SK-N-SH treated with all-trans-retinoic acid at 6 μM for 48 hours (cell line): ENCODE results near the gene LRCH1.

Experiments used
- ATAC-seq: fragments of 200-7000 bp; cut with Tn5 transposase; 3 replicates; pipeline ENCODE4 v1.9.1; 2020; ENCODE audit warnings: mild to moderate bottlenecking, moderate library complexity
- ARNTL ChIP-seq: fragments of 450-650 bp; formaldehyde crosslinking; IDR thresholded peaks from 2 replicates; pipeline ENCODE4 v1.5.0; 2020; ENCODE audit warnings: low read depth, mild to moderate bottlenecking, moderate library complexity, borderline replicate concordance
- BACH2 ChIP-seq: fragments of 250-450 bp; sonication (Bioruptor Pico); IDR thresholded peaks from 2 replicates; pipeline ENCODE4 v1.9.0; 2021; ENCODE audit warnings: mild to moderate bottlenecking, borderline replicate concordance
- CREB5 ChIP-seq: fragments of 250-450 bp; sonication (Bioruptor Pico); IDR thresholded peaks from 2 replicates; pipeline ENCODE4 v1.5.1; 2020; ENCODE audit warnings: low read depth, mild to moderate bottlenecking, moderate library complexity
- CSDC2 ChIP-seq: fragments of 250-450 bp; sonication (Bioruptor Pico); IDR thresholded peaks from 2 replicates; pipeline ENCODE4 v1.5.0; 2020; ENCODE audit warnings: mild to moderate bottlenecking, moderate library complexity
- ESRRG ChIP-seq: fragments of 250-450 bp; sonication (Bioruptor Pico); IDR thresholded peaks from 2 replicates; pipeline ENCODE4 v1.6.1; 2021; ENCODE audit warnings: mild to moderate bottlenecking
- ISL1 ChIP-seq: fragments of 250-450 bp; sonication (Bioruptor Pico); IDR thresholded peaks from 2 replicates; pipeline ENCODE4 v2.1.2; 2022; ENCODE audit warnings: mild to moderate bottlenecking, moderate library complexity
- OSR1 ChIP-seq: fragments of 250-450 bp; sonication (Bioruptor Pico); IDR thresholded peaks from 2 replicates; pipeline ENCODE4 v1.8.0; 2022; ENCODE audit warnings: moderate library complexity, mild to moderate bottlenecking, inconsistent platforms
- PATZ1 ChIP-seq: fragments of 250-450 bp; sonication (Bioruptor Pico); IDR thresholded peaks from 2 replicates; pipeline ENCODE4 v1.8.0; 2020; ENCODE audit warnings: mild to moderate bottlenecking, moderate library complexity, borderline replicate concordance
- POU6F1 ChIP-seq: fragments of 250-450 bp; sonication (Bioruptor Pico); IDR thresholded peaks from 2 replicates; pipeline ENCODE4 v1.8.0; 2021; ENCODE audit warnings: low read depth, mild to moderate bottlenecking, moderate library complexity, borderline replicate concordance
- PPARA ChIP-seq: fragments of 250-450 bp; sonication (Bioruptor Pico); IDR thresholded peaks from 2 replicates; pipeline ENCODE4 v1.5.0; 2020; ENCODE audit warnings: mild to moderate bottlenecking, borderline replicate concordance
- RARB ChIP-seq: fragments of 250-450 bp; sonication (Bioruptor Pico); IDR thresholded peaks from 2 replicates; pipeline ENCODE4 v1.8.0; 2021; ENCODE audit warnings: mild to moderate bottlenecking, moderate library complexity
- SNAI2 ChIP-seq: fragments of 250-450 bp; sonication (Bioruptor Pico); IDR thresholded peaks from 2 replicates; pipeline ENCODE4 v1.5.0; 2020; ENCODE audit warnings: mild to moderate bottlenecking, moderate library complexity
- TCF4 ChIP-seq: fragments of 250-450 bp; sonication (Bioruptor Pico); IDR thresholded peaks from 2 replicates; pipeline ENCODE4 v1.8.0; 2021; ENCODE audit warnings: mild to moderate bottlenecking, moderate library complexity, borderline replicate concordance
- TOX ChIP-seq: fragments of 250-450 bp; sonication (Bioruptor Pico); IDR thresholded peaks from 2 replicates; pipeline ENCODE4 v1.8.0; 2021; ENCODE audit warnings: mild to moderate bottlenecking, moderate library complexity, borderline replicate concordance
- ZC3H10 ChIP-seq: fragments of 250-450 bp; sonication (Bioruptor Pico); IDR thresholded peaks from 2 replicates; pipeline ENCODE4 v1.5.1; 2021; ENCODE audit warnings: mild to moderate bottlenecking, moderate library complexity
- ZFP3 ChIP-seq: fragments of 250-450 bp; sonication (Bioruptor Pico); IDR thresholded peaks from 2 replicates; pipeline ENCODE4 v1.5.0; 2020; ENCODE audit warnings: mild to moderate bottlenecking, moderate library complexity
- ZFP30 ChIP-seq: fragments of 450-650 bp; formaldehyde crosslinking; IDR thresholded peaks from 2 replicates; pipeline ENCODE4 v1.5.0; 2022; ENCODE audit warnings: mild to moderate bottlenecking, moderate library complexity
- ZNF565 ChIP-seq: fragments of 450-650 bp; formaldehyde crosslinking; conservative IDR thresholded peaks from 2 replicates; pipeline ENCODE4 v1.5.0; 2020; ENCODE audit warnings: low read depth, mild to moderate bottlenecking, moderate library complexity

The LRCH1 gene

GRCh38 chr13:46586751-46587514 lies 34.0 kb downstream of the LRCH1 start:
- ATAC-seq = peak; percentile 32; the same call in 2 of the 3 replicates
- TF ChIP-seq PPARA (CRISPR knock-in tag) (no peak), TOX (no peak), TCF4 (CRISPR knock-in tag) (no peak), ZNF565 (CRISPR knock-in tag) (no peak), SNAI2 (no peak), CSDC2 (no peak)

GRCh38 chr13:46587807-46588418 lies 34.9 kb downstream of the LRCH1 start:
- TF ChIP-seq PATZ1 (CRISPR knock-in tag) = no peak
- TF ChIP-seq ISL1 = peak; percentile 39
- TF ChIP-seq, all 23 proteins: peak for 1

GRCh38 chr13:46592385-46592784 lies 39.4 kb downstream of the LRCH1 start:
- TF ChIP-seq ESRRG (no peak), SNAI2 (no peak), TOX (no peak), ISL1 (peak; percentile 66)
- ATAC-seq = no peak

More at GRCh38 chr13:46587807-46588418, 34.9 kb downstream of the LRCH1 start:
- ATAC-seq = peak; percentile 16; the same call in 2 of the 3 replicates

- TF ChIP-seq ARNTL (CRISPR knock-in tag) (no peak), CREB5 (CRISPR knock-in tag) (no peak), ZFP30 (CRISPR knock-in tag) (no peak), POU6F1 (CRISPR knock-in tag) (no peak), RARB (CRISPR knock-in tag) (no peak)
- no peak for ATAC-seq
These were observed 40.4 kb downstream of the LRCH1 start for GRCh38 chr13:46593398-46593797.

GRCh38 chr13:46594374-46595078 lies 41.6 kb downstream of the LRCH1 start:
- ATAC-seq = no peak
- TF ChIP-seq POU6F1 (CRISPR knock-in tag) = no peak
- no peak for TF ChIP-seq ARNTL (CRISPR knock-in tag)
- TF ChIP-seq ZFP30 (CRISPR knock-in tag) = no peak
- TF ChIP-seq BACH2 = no peak
- TF ChIP-seq ZFP3 = no peak
- no peak for TF ChIP-seq SNAI2
- TF ChIP-seq OSR1 (CRISPR knock-in tag) = no peak
- no peak for TF ChIP-seq PPARA (CRISPR knock-in tag)
- TF ChIP-seq TOX = no peak
- TF ChIP-seq ZC3H10 = no peak
- no peak for TF ChIP-seq CREB5 (CRISPR knock-in tag)
- no peak for TF ChIP-seq PATZ1 (CRISPR knock-in tag)
